SH-SY5Y (cell line): ENCODE measurements around the gene PPP1R14C.

Experiments used
- GATA2 ChIP-seq: IDR thresholded peaks from 2 replicates; pipeline ENCODE4 v1.6.1; 2011; ENCODE audit warnings: mild to moderate bottlenecking, low read depth, low read length
- GATA3 ChIP-seq: IDR thresholded peaks from 2 replicates; pipeline ENCODE4 v1.6.1; 2011; ENCODE audit warnings: low read depth, mild to moderate bottlenecking, low read length, moderate library complexity

GRCh38 chr6:150236544-150236943 is 93.7 kb downstream of the PPP1R14C start:
- TF ChIP-seq GATA3 = no peak
- no peak for TF ChIP-seq GATA2
